Peyer's patch (tissue), 4 donors: ENCODE measurements around the gene GPC3. TPM values are rescaled to one million over a fixed set of nuclear protein-coding genes. Genes with fewer than 3 reads are reported as not detected.

Source experiments
- DNase-seq, 3 donors: peaks; one replicate each; pipeline ENCODE4 v3.0.0-alpha.2; 2017 to 2019
- H3K27ac ChIP-seq, 4 donors: fragments of 200-600 bp; sonication (generic); one replicate each; pipeline ENCODE4 v1.5.1; 2016 to 2019
- H3K27me3 ChIP-seq, 2 donors: fragments of 200-600 bp; sonication (generic); one replicate each; pipeline ENCODE4 v1.5.1; 2019
- H3K36me3 ChIP-seq, 3 donors: fragments of 200-600 bp; sonication (generic); one replicate each; pipeline ENCODE4 v1.5.1; 2016 to 2019
- H3K4me1 ChIP-seq, 4 donors: fragments of 200-600 bp; sonication (generic); one replicate each; pipeline ENCODE4 v1.5.1; 2016 to 2019
- H3K4me3 ChIP-seq, 4 donors: fragments of 200-600 bp; sonication (generic); 1 replicate in 3 of 4; 2 replicates in 1 of 4; pipeline ENCODE4 v1.5.1; 2016 to 2019; ENCODE audit warnings: mild to moderate bottlenecking in 1 of 4
- H3K9me3 ChIP-seq, 4 donors: fragments of 200-600 bp; sonication (generic); one replicate each; pipeline ENCODE4 v1.5.1; 2016 to 2019; ENCODE audit warnings: mild to moderate bottlenecking in 1 of 4
- POLR2A ChIP-seq, 2 donors: fragments of 450-650 bp; IDR thresholded peaks; one replicate each; pipeline ENCODE4 v1.5.1; 2017; ENCODE audit warnings: antibody characterized with exemption in 2 of 2, mild to moderate bottlenecking in 2 of 2, moderate library complexity in 2 of 2
- total RNA-seq, 4 donors: library from RNA; depleted of rRNA; stranded (reverse); fragments of >200 nt; gene quantifications; one replicate each; pipeline ENCODE4 v1.1.0, GENCODE V29; 2016
- TF ChIP-seq, protein P1 (sequence below), 6 experiments: fragments of 450-650 bp in 4 of 6; fragments of 200-600 bp in 2 of 6; sonication (generic) in 1 of 6; IDR thresholded peaks; one replicate each; pipeline ENCODE4 v1.5.1; 2017 to 2019; ENCODE audit warnings: antibody characterized with exemption in 6 of 6, mild to moderate bottlenecking in 3 of 6, moderate library complexity in 1 of 6

GPC3 gene
- total RNA-seq, 4 donors from 2014 or later, result 1.1 to 7.2 (median 5.8) TPM

- Histone ChIP-seq H3K4me1 (no peaks in the 10 kb centered on the region), H3K27ac (no peak overlapping the region), H3K27me3 (no peaks in the 10 kb centered on the region), H3K4me3 (no peak overlapping the region), H3K9me3 (no peaks in the 10 kb centered on the region), H3K36me3 (no peaks in the 10 kb centered on the region)
- DNase-seq, result no peak
- TF ChIP-seq, protein P1, sequence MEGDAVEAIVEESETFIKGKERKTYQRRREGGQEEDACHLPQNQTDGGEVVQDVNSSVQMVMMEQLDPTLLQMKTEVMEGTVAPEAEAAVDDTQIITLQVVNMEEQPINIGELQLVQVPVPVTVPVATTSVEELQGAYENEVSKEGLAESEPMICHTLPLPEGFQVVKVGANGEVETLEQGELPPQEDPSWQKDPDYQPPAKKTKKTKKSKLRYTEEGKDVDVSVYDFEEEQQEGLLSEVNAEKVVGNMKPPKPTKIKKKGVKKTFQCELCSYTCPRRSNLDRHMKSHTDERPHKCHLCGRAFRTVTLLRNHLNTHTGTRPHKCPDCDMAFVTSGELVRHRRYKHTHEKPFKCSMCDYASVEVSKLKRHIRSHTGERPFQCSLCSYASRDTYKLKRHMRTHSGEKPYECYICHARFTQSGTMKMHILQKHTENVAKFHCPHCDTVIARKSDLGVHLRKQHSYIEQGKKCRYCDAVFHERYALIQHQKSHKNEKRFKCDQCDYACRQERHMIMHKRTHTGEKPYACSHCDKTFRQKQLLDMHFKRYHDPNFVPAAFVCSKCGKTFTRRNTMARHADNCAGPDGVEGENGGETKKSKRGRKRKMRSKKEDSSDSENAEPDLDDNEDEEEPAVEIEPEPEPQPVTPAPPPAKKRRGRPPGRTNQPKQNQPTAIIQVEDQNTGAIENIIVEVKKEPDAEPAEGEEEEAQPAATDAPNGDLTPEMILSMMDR (IDR thresholded peaks at IDR 0.05), result no peak
- no peak for TF ChIP-seq POLR2A (IDR thresholded peaks at IDR 0.05)
Measured at GRCh38 chrX:133594156-133594555, 391.2 kb downstream of the GPC3 start.

- Histone ChIP-seq H3K36me3 (no peaks in the 10 kb centered on the region), H3K4me1 (no peaks in the 10 kb centered on the region), H3K9me3 (no peaks in the 10 kb centered on the region), H3K27me3 (no peaks in the 10 kb centered on the region), H3K27ac (no peak overlapping the region), H3K4me3 (no peak overlapping the region)
- DNase-seq, result no peak
- TF ChIP-seq, protein P1 (IDR thresholded peaks at IDR 0.05), result no peak
- no peak for TF ChIP-seq POLR2A (IDR thresholded peaks at IDR 0.05)
Measured at GRCh38 chrX:133593531-133593930, 391.9 kb downstream of the GPC3 start.

DNA sequence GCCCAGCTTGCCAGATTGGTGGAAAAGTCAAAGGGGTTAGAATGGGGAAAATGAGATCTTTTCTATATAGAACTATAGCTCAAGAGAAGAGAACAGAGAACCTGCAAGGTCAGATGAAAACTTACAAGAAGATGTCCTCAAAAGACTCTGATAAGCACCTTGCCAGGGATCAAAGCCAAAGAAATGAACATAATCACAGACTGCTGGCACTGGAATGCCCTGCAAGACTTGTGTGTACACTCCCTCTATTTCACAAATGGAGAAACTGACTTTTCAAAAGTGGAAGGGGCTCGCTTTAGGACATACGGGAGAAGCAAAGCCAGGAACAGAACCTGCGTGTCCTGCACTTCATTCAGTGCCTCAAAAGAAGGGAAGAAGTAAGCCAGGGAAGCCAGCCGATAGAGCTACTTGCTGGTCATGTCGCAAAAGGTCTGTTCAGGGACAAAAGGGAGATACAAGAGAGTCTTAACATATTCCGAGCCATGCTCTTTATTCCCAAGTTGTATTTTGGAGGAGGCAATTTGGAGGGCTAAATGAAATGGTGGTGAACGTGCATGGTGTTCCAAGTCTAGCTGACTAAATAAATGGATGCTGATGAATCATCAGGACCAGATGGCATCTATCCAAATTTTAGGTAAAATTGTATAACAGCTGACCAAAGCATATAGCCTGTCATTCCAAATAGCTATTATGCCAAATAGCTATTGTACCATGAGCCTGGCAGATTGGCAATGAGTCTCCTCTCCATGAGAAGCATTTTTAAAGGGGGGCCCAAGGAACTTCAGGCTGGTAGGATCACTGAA, 394.5 kb downstream of the GPC3 start:
- no peaks in the 10 kb centered on the region for H3K9me3 ChIP-seq
- H3K4me1 ChIP-seq, result no peaks in the 10 kb centered on the region
- no peak overlapping the region for H3K27ac ChIP-seq
- H3K4me3 ChIP-seq, result no peak overlapping the region
- no peaks in the 10 kb centered on the region for H3K27me3 ChIP-seq
- H3K36me3 ChIP-seq, result no peaks in the 10 kb centered on the region
- DNase-seq, result no peak
- TF ChIP-seq, protein P1 (IDR thresholded peaks at IDR 0.05), result no peak
- no peak for TF ChIP-seq POLR2A (IDR thresholded peaks at IDR 0.05)

DNA sequence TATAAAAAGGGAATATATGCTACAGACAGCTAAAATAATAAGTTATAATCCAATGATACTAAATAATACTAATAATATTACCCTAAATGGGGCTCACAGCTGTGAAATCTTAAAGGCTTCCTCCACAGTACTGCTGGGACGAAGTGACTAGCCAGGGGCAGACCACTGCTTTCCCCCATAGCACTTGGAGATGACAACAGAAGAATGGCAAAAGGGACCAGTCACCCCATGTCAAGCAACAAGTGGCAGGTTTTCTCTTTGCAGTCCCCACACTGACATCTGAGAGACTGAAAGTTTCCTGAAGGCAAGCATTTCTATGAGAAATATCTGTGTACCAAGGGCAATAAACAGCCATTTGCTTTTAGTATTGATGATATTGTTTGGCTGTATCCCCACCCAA, 396.6 kb downstream of the GPC3 start:
- Histone ChIP-seq H3K4me3 (no peak overlapping the region), H3K4me1 (no peaks in the 10 kb centered on the region), H3K36me3 (no peaks in the 10 kb centered on the region), H3K27ac (no peak overlapping the region), H3K9me3 (no peaks in the 10 kb centered on the region), H3K27me3 (no peaks in the 10 kb centered on the region)
- no peak for TF ChIP-seq POLR2A (IDR thresholded peaks at IDR 0.05)
- TF ChIP-seq, protein P1 (IDR thresholded peaks at IDR 0.05), result no peak
- no peak for DNase-seq

- TF ChIP-seq, protein P1 (IDR thresholded peaks at IDR 0.05), result no peak
- no peak for TF ChIP-seq POLR2A (IDR thresholded peaks at IDR 0.05)
- Histone ChIP-seq H3K36me3 (no peaks in the 10 kb centered on the region), H3K9me3 (no peaks in the 10 kb centered on the region), H3K4me3 (no peak overlapping the region), H3K27ac (no peak overlapping the region), H3K4me1 (no peaks in the 10 kb centered on the region), H3K27me3 (no peaks in the 10 kb centered on the region)
- DNase-seq, result no peak
Measured at GRCh38 chrX:133587818-133588217, 397.6 kb downstream of the GPC3 start.
